HG02588 (cell line): Measurements from ENCODE around the gene DPF1.
"Not testable (repeated sequence)": the region's sequence is repeated elsewhere in the genome, so short reads cannot be mapped to it uniquely, and the experiment has no call there.

ENCODE experiments used
- ATAC-seq: cut with Tn5 transposase; IDR thresholded peaks from one replicate; pipeline ENCODE4 v1.9.1; 2021; ENCODE audit warnings: mild to moderate bottlenecking, moderate library complexity; ENCODE audit not compliant: unreplicated experiment

DPF1 gene

DNA sequence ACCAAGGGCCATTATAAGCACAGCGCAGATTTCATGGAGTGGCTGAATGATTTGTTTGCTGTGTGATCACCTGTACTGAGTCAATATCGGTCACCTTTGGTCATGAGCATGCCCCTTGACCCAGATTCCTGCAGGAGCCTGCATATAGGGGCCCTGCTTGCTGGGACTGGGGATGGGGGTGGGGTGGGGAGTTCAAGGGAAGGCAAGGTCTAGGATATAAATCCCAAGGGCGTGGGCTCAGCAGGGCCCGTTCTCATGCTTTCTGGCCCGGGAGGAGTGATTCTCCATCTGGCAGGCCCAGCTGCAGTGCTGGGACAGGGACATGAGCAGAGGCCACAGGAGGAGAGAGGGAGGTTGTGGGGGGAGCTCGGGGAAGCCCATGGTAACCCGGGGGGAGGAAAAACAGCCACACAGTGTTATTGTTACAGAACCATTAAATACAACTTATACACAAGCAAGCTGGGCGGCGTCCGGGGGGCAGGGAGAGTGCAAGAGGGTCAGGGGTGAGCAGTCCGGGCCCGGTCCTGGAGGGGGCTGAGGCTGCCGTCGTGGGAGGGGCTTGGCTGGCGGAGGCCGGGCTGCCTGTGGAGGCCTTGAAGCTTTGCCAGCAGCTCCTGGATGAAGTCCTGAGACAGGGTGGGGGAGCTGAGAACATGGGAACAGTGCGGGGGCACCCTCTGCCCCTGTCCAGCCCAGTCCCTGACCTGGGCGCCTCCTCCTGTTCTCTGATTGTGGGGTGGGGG is 27.0 kb upstream of the DPF1 start:
- no peak for ATAC-seq

DNA sequence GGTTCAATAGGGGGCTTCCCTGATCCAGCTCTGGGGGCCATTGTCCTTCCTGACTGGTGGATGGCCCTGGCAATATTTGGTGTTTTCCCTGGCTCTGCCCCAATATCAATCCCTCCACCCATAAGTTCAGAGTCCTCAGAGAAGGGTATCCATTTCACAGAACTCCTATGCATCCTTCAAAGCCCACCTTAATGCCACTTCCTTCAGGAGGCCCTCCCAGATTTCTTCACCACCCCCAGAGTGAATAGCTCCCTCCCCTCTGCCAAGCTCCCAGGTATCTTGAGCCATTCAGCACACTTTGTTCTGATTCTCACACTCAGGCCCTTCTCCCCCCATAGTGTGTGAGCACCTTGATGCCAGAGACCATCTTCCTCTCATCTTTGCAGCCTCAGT is 26.4 kb upstream of the DPF1 start:
- no peak for ATAC-seq

DNA sequence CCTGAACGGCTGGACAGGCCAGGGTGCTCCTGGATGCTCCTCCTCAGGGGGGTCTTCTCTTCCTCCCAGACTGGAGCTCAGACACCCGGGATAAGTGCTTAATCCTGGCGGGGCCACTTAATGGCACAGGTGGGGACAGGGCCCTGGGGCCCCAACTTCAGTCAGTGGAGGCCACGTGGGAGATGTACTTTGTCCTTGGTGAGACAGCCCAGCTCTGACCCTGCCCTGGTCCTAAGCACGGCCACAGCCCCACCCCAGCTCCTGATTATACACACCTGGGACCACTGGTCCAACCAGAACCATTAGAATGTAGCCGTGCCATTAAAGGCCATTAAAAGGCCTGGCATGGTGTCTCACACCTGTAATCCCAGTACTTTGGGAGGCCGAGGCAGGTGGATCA is 24.4 kb upstream of the DPF1 start:
- no peak for ATAC-seq

DNA sequence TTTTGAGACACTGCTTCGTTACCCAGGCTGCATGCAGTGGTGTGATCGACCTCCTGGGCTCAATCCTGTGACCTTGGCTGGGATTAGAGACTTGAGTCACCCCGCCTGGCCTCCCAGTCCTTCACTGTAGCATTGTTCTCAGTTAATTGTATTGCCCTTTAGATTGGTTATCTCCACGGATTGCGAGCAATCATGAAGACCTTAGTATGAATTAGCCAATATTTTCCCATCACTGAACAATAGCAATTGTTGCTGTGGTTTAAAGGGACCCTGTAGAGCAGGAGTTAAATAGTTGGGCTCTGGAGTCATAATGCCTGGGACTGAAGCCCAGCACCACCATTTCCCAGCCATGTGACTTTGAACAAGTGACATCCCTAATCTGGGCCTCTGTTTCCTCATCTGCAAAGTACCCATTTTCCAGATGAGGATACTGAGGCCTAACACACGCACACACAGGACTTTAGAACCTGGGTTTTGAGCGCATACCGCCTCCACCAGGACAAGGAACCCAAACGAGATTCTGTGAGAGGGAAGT is 23.8 kb upstream of the DPF1 start:
- no peak for ATAC-seq

GRCh38 chr19:38247126-38247525 is 23.1 kb upstream of the DPF1 start:
- ATAC-seq: no peak

DNA sequence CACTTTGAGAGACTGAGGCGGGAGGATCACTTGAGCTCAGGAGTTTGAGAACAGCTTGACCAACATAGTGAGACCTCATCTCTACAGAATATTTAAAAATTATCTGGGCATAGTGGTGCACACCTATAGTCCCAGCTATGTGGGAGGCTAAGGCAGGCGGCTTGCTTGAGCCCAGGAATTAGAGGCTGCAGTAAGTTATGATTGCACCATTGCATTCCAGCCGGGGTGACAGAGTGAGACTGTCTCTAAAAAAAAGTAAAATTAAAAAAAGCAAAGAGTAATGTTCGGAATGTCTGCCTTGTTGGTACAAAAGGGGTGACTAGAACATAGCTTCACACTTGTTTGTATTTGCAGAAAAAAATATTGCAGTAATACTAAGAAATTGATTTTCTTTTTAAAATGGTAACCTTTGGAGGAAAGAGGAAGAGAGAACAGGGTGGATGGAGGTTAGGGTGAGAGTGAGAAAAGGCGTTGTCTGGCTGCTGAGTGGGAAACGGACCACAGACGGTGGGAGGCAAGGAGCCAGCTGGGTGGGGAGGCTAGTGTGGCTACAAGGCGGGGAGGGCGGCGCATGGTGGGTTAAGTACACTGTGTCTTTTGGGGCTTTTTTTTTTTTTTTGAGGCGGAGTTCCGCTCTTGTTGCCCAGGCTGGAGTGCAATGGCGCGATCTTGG is 21.9 kb upstream of the DPF1 start:
- ATAC-seq: no peak

DNA sequence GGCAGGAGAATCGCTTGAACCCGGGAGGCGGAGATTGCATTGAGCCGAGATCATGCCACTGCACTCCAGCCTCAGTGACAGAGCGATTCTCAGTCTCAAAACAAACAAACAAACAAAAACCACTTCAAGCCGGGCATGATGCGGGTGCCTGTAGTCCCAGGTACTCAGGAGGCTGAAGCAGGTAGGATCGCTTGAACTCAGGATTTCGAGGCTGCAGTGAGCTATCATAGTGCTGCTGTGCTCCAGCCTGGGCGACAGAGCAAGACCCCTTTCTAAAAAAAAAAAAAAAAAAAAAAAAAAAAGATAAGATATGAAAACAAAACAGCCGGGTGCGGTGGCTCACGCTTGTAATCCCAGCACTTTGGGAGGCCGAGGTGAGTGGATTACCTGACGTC is 19.3 kb upstream of the DPF1 start:
- no peak for ATAC-seq

DNA sequence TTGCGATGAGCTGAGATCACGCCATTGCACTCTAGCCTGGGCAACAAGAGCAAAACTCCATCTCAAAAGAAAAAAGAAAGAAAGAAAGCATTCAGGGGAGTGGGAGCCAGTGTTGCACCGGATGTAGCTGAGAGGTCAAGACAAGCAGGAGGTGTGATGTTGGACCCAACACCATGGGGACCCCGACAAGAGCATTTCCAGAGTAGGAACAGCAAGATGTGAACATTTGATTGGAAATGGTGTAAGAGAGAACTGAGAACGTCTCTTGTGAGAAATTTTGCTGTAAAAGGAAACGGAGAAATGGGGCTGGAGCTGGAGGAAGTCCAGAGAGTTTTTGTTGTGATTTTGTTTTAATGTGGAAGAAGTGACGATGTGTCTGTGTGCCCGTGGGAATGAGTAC is 15.8 kb upstream of the DPF1 start:
- no peak for ATAC-seq

DNA sequence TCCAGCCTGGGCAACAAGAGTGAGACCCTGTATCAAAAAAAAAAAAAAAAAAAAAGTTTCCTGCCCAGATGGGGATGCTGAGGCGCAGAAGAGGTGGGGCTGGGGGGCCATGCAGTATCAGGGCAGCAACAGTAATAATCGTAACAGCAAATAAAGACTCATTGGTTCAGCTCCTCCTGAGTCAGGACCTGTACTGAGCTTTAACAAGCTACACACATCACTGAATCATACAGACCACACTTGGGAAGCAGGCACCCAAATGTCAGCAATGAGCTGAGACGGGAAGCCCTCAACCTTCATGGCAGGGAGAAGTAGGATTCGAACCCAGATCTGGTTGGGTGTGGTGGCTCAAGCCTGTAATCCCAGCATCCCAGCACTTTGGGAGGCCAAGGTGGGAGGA is 10.6 kb upstream of the DPF1 start:
- ATAC-seq: no peak

DNA sequence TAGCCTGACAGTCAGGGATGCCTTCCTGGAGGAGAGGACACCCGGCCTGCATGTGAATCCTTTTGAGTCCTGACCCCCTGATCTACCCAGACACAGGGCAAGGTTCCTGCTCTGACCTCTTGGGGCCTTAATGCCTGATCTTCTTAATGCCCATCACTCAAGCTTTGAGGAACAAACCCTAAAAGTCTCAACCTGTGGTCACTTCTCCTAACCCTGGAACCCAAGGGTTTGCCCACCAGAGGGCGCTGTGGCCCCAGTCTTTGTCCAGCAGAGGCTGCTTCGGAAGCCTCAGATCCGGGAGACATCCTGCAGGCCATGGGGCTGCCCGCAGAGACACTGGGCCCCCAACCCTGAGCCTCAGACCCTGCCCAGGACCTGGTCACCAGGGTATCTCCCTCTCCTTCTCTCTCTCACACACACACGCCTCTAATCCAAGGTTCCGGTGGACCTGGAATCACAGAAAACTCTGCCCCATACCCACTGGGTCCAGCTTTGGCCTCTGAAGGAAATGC is 9.8 kb upstream of the DPF1 start:
- ATAC-seq: no peak

DNA sequence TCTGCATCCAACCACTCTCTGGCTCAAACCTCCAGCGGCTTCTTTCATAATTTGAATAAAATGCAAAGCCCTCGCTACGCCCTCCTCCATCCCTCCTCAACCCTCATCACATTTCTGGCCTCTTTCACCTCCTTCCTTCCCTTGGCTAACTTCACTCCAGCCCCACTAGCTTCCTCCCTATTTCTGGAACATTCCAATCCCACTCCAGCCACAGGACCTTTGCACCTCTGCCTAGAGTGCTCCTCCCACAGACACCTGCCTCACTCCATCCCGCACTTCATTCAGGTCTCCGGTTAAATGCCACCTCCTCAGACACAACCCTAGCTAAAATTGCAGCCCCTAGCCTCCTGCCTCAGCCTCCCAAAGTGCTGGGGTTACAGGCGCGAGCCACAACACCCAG is 7.9 kb upstream of the DPF1 start:
- no peak for ATAC-seq

GRCh38 chr19:38230506-38231133 is 6.6 kb upstream of the DPF1 start:
- not testable (repeated sequence) for ATAC-seq

DNA sequence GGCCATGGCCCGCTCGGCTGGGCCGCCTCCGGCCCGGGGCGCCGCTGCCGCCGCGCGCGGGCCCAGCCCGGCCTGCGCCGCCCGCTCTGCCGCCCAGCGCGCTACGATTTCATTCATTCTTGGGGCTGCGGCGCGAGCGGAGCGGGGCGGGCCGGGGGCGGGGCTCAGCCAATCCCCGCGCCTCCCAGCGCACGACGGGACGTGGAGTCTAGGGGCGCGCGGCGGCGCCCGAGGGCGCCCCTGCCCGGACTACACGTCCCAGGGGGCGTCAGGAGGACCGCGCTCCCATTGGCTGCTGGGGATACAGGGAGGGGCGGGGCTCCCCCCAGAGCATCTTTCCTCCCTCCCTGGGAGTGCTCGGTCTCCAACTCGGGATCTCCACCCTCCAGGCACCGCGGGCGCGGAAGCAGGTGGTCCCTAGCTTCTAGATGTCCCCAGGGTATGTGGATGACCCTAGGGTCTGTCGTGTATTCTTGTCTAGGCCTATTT is 5.6 kb upstream of the DPF1 start:
- ATAC-seq: no peak

DNA sequence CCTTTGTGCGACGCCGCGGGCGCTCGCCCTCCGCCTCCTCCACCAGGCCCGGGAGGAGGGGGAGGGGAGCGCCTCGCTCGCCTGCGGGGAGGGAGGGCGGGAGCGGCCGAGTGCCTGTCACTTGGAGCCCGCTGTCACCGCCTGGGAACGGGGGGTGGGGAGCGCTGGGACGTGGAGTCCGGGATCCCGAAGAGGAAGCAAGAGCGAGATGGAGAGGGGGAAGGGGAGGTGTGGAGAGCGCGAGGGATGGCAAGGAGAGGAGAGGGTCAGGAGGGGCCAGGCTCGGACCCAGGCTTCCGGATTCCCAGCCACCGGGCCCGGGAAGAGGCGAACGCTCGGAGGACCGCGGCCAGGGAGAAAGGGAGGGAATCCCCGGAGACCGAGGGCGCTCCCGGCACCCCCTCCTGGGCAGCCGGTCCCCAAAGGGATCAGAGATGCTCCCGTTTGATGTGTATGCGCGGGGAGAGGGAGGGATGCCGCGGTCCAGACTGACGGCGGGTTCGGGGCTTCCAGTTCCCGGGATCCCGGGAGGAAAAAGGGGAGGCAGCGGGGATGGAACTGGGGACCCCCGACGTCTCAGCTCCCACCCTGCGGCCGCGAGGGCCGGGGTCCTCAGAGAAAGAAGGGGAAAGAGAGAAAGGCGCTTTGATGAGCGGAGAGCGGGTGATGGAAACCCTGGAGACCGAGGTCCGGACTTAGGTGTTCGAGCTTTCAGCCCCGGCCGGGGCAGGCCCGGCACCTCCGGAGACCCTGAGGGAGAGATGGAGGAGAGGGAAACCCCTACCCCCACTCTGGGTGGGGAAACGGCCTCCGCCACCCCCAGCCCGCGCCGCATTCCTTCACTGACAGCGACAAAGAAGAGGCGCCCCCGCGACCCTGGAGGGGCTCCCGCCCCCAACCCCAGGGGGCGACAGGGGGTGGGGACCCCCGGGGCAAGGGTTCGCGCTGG is 4.7 kb upstream of the DPF1 start:
- no peak for ATAC-seq

GRCh38 chr19:38228005-38228377 is 4.0 kb upstream of the DPF1 start:
- no peak for ATAC-seq

- no peak for ATAC-seq
These were observed 3.4 kb upstream of the DPF1 start for GRCh38 chr19:38227287-38228004.

- ATAC-seq: not testable (repeated sequence)
These were observed 819 bp upstream of the DPF1 start for GRCh38 chr19:38224863-38225218.

DNA sequence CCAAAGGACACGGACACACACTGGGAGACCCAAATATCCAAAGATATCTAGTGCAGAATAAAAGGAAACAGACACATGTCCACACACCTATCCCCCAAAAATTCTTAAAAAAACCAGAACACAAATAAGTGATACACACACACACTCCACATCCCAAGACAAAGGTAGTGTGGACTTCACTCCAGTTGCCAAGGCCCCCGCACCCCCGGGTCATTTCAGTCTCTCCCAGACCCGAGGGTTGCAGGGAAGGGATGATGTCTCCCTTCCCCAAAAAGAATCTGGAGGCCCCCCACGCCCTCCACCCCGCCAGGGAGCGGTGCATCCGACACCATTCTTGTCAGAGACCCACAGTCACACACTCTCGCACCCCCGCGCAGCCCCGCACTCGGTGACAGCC is 407 bp downstream of the DPF1 start:
- no peak for ATAC-seq

DNA sequence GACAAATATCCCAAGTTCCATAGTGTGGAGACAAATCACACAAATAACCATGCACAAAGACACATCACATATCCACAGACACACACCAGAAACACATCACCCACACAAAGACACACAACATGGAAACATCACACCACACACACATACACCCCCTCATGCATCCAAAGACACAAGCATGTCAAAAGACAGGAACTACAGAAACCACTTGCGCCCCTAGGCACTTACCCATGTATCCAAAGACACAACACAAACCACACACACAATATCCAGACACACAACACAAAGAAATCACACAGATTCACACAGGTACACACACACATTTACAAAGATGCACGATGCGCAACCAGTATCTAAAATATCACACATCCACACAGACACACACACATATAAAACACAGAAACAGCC is 901 bp downstream of the DPF1 start:
- no peak for ATAC-seq
